GM19193 (cell line): ENCODE data around the gene ZNF668.

ENCODE experiments used
- POLR2A ChIP-seq: IDR thresholded peaks from 4 replicates; pipeline ENCODE4 v1.6.1; 2011; ENCODE audit not compliant: insufficient read depth, insufficient read length; ENCODE audit errors: extremely low read depth

ZNF668 gene

DNA sequence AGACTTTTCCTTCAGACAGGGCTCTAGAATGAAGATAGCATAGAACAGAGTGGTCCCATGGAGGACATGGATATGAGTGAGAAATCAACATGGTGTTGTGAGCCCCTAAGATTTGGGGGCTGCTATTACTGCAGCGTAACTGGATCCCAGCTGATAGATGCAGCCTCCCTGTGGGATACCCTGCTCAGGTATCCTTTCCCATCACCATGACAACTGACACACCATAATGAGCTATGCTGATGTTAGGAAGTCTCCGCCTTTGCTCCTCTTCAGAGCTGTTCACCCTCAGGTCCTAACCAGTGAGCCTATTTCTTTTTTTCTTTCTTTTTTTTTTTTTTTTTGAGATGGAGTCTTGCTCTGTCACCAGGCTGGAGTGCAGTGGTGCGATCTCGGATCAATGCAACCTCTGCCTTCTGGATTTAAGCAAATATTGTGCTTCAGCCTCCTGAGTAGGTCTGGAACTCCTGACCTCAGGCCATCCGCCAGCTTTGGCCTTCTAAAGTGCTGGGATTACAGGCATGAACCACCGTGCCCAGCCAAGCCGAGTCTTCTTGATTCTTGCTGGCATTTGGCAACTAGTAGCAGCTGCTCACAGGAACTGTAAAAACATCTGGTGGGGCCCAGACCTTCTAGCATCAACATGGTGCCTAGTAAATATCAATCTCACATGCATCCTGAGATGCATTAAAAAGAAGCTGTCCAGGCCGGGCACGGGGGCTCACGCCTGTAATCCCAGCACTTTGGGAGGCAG is 23.6 kb downstream of the ZNF668 start:
- no peak for TF ChIP-seq POLR2A

DNA sequence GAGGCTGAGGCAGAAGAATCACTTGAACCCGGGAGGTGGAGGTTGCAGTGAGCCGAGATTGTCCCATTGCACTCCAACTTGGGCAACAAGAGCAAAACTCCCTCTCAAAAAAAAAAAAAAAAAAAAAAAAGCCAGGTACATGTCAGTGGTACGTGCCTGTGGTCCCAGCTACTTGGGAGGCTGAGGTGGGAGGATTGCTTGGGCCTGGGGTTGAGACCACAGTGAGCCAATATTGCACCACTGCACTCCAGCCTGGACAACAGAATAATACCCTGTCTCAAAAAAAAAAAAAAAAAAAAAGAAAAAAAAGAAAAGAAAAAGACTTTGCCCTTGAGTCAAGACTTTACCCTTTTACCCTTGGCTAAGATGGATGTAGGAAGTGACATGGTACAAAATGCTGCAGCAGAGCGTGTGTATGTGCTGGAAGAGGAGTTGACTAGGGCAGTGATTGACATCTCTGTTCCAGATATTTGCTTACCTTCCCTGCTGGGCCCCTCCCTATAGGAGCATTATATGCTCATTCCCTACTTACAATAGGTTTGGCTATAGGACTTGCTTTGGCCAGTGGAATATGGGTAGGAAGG is 30.1 kb downstream of the ZNF668 start:
- TF ChIP-seq POLR2A = no peak

DNA sequence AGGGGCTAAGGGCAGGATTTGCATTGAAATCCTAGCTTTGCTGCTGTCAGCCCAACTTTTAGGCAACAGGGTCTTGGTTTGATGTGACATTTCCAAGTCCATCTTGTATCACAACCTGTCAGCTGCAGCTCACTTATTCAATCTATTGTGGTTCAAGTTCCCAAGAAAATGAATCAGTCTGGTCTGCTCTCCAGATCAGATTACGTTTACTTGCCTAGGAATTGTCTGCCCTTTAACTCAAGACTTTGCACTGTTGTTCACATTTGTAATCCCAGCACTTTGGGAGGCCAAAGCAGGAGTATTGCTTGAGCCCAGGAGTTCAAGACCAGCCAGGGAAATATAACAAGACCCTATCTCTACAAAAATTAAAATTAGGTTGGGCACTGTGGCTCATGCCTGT is 30.7 kb downstream of the ZNF668 start:
- no peak for TF ChIP-seq POLR2A

DNA sequence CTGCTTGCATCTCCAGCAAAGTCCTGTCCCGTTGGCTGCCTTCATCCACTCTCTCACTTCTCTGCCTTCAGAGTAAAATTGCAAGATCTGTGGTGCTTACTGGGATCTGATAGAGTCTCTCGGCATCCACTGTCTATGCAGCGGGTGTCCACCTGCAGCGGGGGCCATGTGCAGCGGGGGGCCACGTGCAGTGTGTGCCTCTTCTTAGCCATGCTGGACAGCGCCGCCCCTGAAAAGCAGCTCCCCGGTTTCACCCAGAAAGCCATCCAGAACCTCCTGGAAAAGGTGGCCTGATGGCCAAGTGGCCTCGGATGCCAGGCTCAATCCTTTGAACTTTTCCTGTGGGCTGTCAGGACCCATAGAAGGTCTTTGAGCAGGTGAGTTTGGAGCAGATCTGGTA is 31.2 kb downstream of the ZNF668 start:
- no peak for TF ChIP-seq POLR2A

DNA sequence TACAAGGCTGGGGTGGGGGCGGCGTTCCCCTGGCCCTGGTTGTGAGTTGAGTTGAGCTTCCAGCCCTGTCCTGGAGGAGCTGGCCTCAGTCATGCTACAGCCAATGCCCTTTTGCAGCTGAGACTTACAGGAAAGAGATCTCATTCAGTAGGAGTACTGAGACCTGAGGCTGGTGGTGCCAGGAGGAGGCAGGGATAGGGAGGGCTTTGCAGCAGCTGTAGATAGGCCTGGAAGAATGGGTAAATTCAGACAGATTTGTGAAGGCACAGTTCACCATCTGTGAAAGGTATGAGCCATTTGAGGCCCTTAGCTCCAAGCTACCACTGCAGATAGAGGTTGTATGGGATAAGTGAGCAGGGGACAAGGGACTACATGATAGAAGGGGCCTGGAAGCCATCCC is 35.0 kb downstream of the ZNF668 start:
- TF ChIP-seq POLR2A = no peak

DNA sequence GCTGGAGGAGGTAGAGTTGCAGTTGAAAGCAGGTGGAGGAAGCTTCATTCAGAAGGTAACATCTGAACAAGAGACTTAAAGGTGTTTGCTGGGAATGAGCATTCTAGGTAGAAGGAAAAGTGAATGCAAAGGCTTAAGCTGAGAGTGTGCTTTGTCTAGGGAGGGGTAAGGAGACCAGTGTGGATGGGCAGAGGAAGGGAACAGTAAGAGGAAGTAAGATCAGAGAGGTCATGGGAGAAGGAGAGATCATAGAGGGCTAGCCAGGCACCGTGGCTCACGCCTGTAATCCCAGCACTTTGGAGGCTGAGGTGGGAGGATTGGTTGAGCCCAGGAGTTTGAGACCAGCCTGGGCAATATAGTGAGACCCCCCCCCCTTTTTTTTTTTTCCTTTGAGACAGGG is 37.3 kb downstream of the ZNF668 start:
- no peak for TF ChIP-seq POLR2A

DNA sequence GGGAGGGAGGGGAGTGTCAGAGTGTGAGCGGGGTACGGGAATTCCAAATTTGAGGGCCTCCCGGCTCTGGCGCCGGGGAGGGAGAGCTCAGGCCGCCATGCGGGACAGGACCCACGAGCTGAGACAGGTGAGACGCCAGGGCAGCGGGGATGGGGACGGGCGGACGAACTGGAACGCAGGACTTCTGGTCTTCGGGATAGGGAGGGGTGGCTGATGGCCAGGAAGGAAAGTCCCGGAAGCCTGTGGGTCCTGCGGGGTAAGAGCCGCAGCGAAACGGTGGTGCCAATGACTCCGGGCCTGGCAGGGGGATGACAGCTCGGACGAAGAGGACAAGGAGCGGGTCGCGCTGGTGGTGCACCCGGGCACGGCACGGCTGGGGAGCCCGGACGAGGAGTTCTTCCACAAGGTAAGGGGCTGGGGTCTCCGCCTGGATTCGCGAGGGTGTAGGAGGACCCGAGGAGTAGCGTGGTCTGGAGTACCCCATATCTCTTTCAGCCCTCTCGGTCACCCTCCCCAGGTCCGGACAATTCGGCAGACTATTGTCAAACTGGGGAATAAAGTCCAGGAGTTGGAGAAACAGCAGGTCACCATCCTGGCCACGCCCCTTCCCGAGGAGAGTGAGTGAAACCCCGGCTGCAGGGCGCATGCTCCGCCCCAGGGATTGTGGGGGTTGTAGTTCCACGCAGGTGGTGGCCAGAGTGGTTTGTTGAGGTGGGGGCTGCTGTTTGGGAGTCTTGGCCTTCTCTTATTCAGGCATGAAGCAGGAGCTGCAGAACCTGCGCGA is 40.1 kb downstream of the ZNF668 start:
- no peak for TF ChIP-seq POLR2A

DNA sequence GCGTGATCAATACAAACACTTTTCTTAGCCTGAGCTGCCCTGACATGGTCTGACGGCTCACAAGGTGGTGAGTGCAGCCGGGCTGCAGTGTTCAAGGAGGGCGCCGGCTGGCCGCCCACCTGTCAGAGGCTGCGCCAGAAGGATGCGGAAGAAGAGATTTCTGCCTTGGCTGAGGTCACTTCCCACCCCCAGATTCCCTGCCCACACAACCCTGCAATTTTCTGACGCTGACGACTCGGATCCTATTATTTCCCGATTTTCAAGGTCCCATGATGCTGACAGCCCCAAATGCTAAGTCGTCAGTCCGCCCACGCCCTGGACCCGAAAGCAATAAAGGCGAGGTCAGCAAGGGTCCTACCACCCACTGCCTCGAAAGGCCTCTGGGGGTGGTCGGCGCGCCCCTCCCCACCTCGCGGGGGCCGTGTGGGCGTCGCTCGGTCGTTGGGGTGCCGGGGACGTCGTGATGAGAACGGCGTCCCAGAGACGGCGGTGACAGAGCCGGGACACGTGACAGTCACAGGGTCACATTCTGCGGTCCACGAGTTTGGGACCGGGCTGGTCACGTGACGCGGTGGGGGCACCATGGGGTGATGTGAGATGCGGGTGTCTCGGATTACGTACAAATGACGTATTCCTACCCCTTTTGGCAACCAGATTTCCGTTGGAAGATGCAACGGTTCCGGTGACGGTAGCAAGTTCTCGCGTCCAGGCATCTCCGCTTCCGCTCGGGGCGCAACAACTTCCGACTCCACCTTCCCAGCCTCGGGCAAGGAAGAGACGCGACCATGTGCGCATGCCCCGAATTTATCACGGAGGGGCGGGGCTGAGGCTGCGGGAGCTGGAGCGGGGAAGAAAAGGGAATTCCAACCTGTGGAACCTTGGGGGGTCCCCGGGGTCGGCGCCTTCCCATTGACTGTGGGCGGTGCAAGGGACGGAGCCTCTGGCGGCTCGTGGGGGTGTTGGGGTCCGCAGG is 41.0 kb downstream of the ZNF668 start, which contains the start of gene STX4:
STX4 (plus strand) TSS at position 823 of the 973 bp plus-strand sequence. CDS start 248 bp downstream, outside the sequence.
- TF ChIP-seq POLR2A = peak; percentile 63

DNA sequence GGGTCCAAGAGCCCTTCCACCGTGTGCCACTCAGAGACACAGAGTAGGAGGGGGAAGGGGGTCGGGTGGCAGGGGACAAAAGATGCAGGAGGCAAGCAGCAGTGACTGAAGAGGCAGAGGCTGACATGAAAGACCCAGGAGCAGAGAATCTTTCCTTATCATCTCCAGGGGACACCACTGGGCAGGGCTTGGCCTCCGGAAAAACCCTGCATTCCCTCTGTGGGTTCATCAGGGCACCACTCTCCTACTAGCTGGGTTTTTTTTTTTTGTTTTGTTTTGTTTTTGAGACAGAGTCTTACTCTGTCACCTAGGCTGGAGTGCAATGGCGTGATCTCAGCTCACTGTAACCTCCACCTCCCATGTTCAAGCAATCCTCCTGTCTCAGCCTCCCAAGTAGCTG is 42.8 kb downstream of the ZNF668 start:
- no peak for TF ChIP-seq POLR2A

DNA sequence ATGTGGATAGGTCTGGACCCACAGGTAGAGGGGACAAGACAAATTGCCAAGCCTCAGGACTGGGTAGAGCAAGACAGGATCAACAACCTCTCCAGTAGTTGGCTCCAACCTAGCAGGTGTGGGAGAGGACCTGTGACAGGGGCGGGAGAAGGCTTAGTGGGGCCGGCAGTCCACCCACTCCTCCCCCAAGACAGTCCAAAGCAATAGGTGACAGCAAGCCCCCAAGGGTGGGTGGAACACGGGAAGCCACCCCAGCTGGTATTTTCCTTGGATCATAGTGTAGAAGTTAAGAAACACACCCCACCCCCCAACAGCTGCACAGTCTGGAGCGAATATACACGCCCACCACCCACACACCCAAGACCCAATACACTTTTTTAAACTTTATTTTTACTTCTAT is 44.8 kb downstream of the ZNF668 start:
- no peak for TF ChIP-seq POLR2A

DNA sequence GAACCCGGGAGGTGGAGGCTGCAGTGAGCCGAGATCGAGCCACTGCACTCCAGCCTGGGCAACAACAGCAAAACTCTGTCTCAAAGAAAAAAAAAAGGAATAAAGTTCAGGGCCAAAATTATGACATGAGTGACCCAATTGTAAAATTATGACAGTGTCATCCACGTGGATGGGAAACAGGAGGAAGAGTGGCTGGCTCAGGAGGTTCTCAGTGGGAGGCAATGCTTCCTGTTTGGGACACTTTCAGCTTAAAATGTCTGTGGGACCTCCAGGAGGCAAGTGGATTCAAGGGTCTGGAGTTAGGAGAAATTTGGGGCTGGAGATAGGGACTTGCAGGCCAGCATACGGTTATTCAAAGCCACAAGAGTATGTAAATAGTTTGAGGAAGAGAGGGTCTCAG is 48.7 kb downstream of the ZNF668 start:
- TF ChIP-seq POLR2A = no peak

DNA sequence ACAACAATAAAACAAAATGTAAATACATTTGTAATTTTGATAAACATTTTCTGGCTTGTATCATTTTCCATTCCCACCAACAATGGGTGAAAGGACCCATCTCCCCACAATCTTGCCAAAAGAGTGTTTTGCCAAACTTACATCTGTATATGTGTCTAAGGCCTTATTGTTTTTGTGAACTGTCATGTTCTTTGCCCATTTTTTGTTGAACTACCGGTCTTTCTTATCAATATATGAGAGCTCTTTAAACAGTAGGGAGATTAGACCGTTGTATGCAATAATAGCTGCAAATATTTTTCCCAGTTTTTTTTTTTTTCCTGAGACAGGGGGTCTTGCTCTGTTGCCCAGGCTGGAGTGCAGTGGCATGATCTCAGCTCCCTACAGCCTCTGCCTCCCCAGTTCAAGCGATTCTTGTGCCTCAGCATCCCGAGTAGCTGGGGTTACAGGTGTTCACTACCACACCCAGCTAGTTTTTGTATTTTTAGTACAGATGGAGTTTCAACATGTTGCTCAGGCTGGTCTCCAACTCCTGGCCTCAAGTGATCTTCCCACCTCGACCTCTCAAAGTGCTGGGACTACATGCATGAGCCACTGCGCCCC is 50.3 kb downstream of the ZNF668 start:
- no peak for TF ChIP-seq POLR2A

DNA sequence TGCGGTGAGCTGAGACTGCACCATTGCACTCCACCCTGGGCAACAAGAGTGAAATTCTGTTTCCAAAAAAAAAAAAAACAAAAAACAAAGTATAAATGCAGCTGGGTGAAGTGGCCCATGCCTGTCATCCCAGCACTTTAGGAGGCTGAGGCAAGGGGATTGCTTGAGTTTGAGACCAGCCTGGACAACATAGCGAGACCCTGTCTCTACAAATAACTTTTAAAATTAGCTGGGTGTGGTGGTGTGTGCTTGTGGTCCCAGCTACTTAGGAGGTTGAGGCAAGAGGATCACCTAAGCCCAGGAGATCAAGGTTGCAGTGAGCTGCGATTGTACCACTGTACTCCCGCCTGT is 50.8 kb downstream of the ZNF668 start:
- TF ChIP-seq POLR2A = no peak

DNA sequence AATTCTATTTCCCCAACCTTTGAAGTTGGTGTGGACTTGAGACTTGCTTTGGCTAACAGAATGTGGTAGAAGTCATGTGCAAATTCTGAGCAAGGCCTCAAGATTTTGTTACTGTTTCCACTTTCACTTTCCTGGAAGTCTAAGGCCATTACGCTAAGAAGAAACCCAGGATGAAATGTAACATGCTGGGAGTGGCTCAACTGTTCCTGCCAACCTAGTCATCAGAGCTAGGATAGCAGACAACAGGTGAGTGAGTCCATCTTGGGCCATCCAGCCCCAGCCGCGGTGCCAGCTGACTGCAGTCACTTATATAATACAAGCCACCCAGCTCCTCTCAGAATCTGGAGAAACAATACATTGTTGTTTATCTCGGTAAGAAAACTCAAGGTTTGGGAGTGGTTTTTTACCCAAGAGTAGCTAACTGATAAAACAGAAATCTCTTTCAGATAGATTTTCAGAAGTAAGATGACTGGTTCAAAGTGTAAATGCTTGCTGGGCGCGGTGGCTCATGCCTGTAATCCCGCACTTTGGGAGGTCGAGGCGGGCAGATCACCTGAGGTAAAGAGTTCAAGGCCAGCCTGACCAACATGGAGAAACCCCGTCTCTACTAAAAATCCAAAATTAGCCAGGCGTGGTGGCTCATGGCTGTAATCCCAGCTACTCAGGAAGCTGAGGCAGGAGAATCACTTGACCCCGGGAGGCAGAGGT is 51.3 kb downstream of the ZNF668 start:
- no peak for TF ChIP-seq POLR2A
